ENCODE data around the gene SCIN. TPM values are rescaled to one million over a fixed set of nuclear protein-coding genes. Genes with fewer than 3 reads are reported as not detected.
"Not testable (repeated sequence)": the region's sequence is repeated elsewhere in the genome, so short reads cannot be mapped to it uniquely, and the experiment has no call there.

Gene SCIN
- total RNA-seq, 1 donor: 4.7 TPM

DNA sequence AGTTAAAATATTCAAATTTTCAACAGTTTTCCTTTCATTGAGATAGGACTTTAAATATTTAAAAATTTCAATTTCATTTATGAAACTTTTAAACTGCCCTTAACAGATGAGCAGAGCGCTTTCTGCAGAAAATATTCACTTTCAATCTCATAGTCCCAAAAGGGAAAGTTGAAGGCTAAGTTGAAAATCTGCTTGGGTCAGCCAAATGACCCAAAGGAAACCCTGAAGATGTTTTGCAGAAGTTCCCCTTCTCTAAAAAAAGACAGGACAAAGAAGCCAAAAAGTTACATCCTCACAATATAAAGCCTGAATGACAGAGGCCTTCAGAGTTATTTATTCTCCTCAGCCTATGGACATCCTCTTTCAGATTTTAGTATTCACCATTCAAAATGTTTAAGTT, 17.6 kb upstream of the SCIN start:
- no peaks in the 10 kb centered on the region for H3K9me3 ChIP-seq (ENCODE audit: low read depth, low read length)
- TF ChIP-seq, protein P1, sequence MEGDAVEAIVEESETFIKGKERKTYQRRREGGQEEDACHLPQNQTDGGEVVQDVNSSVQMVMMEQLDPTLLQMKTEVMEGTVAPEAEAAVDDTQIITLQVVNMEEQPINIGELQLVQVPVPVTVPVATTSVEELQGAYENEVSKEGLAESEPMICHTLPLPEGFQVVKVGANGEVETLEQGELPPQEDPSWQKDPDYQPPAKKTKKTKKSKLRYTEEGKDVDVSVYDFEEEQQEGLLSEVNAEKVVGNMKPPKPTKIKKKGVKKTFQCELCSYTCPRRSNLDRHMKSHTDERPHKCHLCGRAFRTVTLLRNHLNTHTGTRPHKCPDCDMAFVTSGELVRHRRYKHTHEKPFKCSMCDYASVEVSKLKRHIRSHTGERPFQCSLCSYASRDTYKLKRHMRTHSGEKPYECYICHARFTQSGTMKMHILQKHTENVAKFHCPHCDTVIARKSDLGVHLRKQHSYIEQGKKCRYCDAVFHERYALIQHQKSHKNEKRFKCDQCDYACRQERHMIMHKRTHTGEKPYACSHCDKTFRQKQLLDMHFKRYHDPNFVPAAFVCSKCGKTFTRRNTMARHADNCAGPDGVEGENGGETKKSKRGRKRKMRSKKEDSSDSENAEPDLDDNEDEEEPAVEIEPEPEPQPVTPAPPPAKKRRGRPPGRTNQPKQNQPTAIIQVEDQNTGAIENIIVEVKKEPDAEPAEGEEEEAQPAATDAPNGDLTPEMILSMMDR (IDR thresholded peaks at IDR 0.05; ENCODE audit: extremely low read depth, low read depth, low read length): no peak
- no peak overlapping the region for H3K4me2 ChIP-seq (ENCODE audit: insufficient read depth, low read length)
- H3K27ac ChIP-seq (ENCODE audit: low read depth, low read length): no peak overlapping the region
- no peaks in the 10 kb centered on the region for H3K79me2 ChIP-seq (ENCODE audit: insufficient read depth, low read length)
- H3K27me3 ChIP-seq (ENCODE audit: insufficient read depth, low read length): no peaks in the 10 kb centered on the region
- no peaks in the 10 kb centered on the region for H3K36me3 ChIP-seq (ENCODE audit: insufficient read depth, low read length)
- peaks cover 6% of the 10 kb centered on the region for H3K4me1 ChIP-seq (ENCODE audit: insufficient read depth, low read length)
- no peaks in the 10 kb centered on the region for H4K20me1 ChIP-seq (ENCODE audit: insufficient read depth, low read length)
- H3K4me3 ChIP-seq (ENCODE audit: insufficient read depth, low read length): no peak overlapping the region
- H2AFZ ChIP-seq (ENCODE audit: low read length): no peak overlapping the region
- no peak for DNase-seq (ENCODE audit: insufficient read length, low spot score, missing footprints)

DNA sequence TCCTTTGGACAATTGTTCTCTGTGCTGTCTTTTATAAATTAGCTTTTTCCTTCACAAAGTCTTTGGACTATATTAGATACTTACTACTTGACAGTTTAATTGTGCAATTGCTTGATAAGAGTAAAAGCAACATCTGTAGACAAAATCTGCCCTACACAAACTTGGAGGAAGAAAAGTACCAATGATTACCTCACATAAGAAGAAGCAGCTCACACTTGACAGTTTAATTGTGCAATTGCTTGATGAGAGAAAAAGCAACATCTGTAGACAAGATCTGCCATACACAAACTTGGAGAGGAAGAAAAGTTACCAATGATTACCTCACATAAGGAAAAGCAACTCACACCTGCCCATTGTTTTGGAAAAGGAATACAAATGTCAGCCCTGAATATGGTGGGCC, 17.1 kb upstream of the SCIN start:
- no peak overlapping the region for H2AFZ ChIP-seq (ENCODE audit: low read length)
- H3K27me3 ChIP-seq (ENCODE audit: insufficient read depth, low read length): no peaks in the 10 kb centered on the region
- no peak overlapping the region for H3K27ac ChIP-seq (ENCODE audit: low read depth, low read length)
- TF ChIP-seq, protein P1 (IDR thresholded peaks at IDR 0.05; ENCODE audit: extremely low read depth, low read depth, low read length): no peak
- H3K79me2 ChIP-seq (ENCODE audit: insufficient read depth, low read length): no peaks in the 10 kb centered on the region
- no peaks in the 10 kb centered on the region for H4K20me1 ChIP-seq (ENCODE audit: insufficient read depth, low read length)
- H3K9me3 ChIP-seq (ENCODE audit: low read depth, low read length): no peaks in the 10 kb centered on the region
- no peak overlapping the region for H3K4me2 ChIP-seq (ENCODE audit: insufficient read depth, low read length)
- no peak overlapping the region for H3K4me3 ChIP-seq (ENCODE audit: insufficient read depth, low read length)
- no peaks in the 10 kb centered on the region for H3K36me3 ChIP-seq (ENCODE audit: insufficient read depth, low read length)
- no peak for DNase-seq (ENCODE audit: insufficient read length, low spot score, missing footprints)
- H3K4me1 ChIP-seq (ENCODE audit: insufficient read depth, low read length): peaks cover 6% of the 10 kb centered on the region

DNA sequence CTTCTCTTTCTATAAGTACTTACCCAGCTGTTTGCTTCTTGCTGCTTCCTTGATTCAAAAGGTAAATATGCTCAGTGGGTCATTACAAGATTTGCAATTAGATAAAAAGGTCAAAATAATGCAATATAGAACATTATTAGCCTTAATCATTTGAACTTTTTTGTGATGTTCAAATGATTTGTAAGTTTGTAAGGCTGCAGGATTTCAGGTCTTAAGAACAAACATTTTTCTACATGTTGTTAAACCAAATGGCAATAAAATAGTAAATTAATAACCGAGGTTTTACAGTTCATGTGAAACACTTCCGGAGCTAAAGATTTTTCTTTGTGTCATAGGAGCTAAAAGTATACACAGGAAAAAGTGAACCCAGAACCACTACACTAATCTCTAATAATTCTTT, 16.2 kb upstream of the SCIN start:
- Histone ChIP-seq H3K4me3 (ENCODE audit: insufficient read depth, low read length) (no peak overlapping the region), H3K79me2 (ENCODE audit: insufficient read depth, low read length) (no peaks in the 10 kb centered on the region), H4K20me1 (ENCODE audit: insufficient read depth, low read length) (no peaks in the 10 kb centered on the region), H3K27me3 (ENCODE audit: insufficient read depth, low read length) (no peaks in the 10 kb centered on the region), H3K4me1 (ENCODE audit: insufficient read depth, low read length) (peaks cover 3% of the 10 kb centered on the region), H3K9me3 (ENCODE audit: low read depth, low read length) (no peaks in the 10 kb centered on the region), H2AFZ (ENCODE audit: low read length) (no peak overlapping the region), H3K27ac (ENCODE audit: low read depth, low read length) (no peak overlapping the region), H3K4me2 (ENCODE audit: insufficient read depth, low read length) (no peak overlapping the region), H3K36me3 (ENCODE audit: insufficient read depth, low read length) (no peaks in the 10 kb centered on the region)
- TF ChIP-seq, protein P1 (IDR thresholded peaks at IDR 0.05; ENCODE audit: extremely low read depth, low read depth, low read length): no peak
- no peak for DNase-seq (ENCODE audit: insufficient read length, low spot score, missing footprints)

GRCh38 chr7:12554872-12555271, 15.6 kb upstream of the SCIN start:
- Histone ChIP-seq H4K20me1 (ENCODE audit: insufficient read depth, low read length) (no peaks in the 10 kb centered on the region), H3K4me3 (ENCODE audit: insufficient read depth, low read length) (no peak overlapping the region), H2AFZ (ENCODE audit: low read length) (no peak overlapping the region), H3K36me3 (ENCODE audit: insufficient read depth, low read length) (no peaks in the 10 kb centered on the region), H3K27me3 (ENCODE audit: insufficient read depth, low read length) (no peaks in the 10 kb centered on the region), H3K27ac (ENCODE audit: low read depth, low read length) (no peak overlapping the region), H3K9me3 (ENCODE audit: low read depth, low read length) (no peaks in the 10 kb centered on the region), H3K4me1 (ENCODE audit: insufficient read depth, low read length) (peaks cover 3% of the 10 kb centered on the region), H3K4me2 (ENCODE audit: insufficient read depth, low read length) (no peak overlapping the region), H3K79me2 (ENCODE audit: insufficient read depth, low read length) (no peaks in the 10 kb centered on the region)
- TF ChIP-seq, protein P1 (IDR thresholded peaks at IDR 0.05; ENCODE audit: extremely low read depth, low read depth, low read length): no peak
- no peak for DNase-seq (ENCODE audit: insufficient read length, low spot score, missing footprints)

- not testable (repeated sequence) for H3K9me3 ChIP-seq (ENCODE audit: low read depth, low read length); H3K4me3 ChIP-seq (ENCODE audit: insufficient read depth, low read length); H3K36me3 ChIP-seq (ENCODE audit: insufficient read depth, low read length); DNase-seq (ENCODE audit: insufficient read length, low spot score, missing footprints); H3K4me1 ChIP-seq (ENCODE audit: insufficient read depth, low read length); H3K79me2 ChIP-seq (ENCODE audit: insufficient read depth, low read length); H3K27me3 ChIP-seq (ENCODE audit: insufficient read depth, low read length); H2AFZ ChIP-seq (ENCODE audit: low read length); H3K27ac ChIP-seq (ENCODE audit: low read depth, low read length); H3K4me2 ChIP-seq (ENCODE audit: insufficient read depth, low read length); H4K20me1 ChIP-seq (ENCODE audit: insufficient read depth, low read length)
Measured at GRCh38 chr7:12555695-12556094, 14.8 kb upstream of the SCIN start.

GRCh38 chr7:12556139-12556792, 14.3 kb upstream of the SCIN start:
- not testable (repeated sequence) for H4K20me1 ChIP-seq (ENCODE audit: insufficient read depth, low read length); H3K36me3 ChIP-seq (ENCODE audit: insufficient read depth, low read length); H3K79me2 ChIP-seq (ENCODE audit: insufficient read depth, low read length); H3K4me1 ChIP-seq (ENCODE audit: insufficient read depth, low read length); H2AFZ ChIP-seq (ENCODE audit: low read length); H3K27ac ChIP-seq (ENCODE audit: low read depth, low read length); H3K4me3 ChIP-seq (ENCODE audit: insufficient read depth, low read length); H3K9me3 ChIP-seq (ENCODE audit: low read depth, low read length); H3K27me3 ChIP-seq (ENCODE audit: insufficient read depth, low read length); H3K4me2 ChIP-seq (ENCODE audit: insufficient read depth, low read length); DNase-seq (ENCODE audit: insufficient read length, low spot score, missing footprints)
